Neutrophil (primary cell): ENCODE results near the gene NTRK3.

ENCODE experiments used
- H3K27ac ChIP-seq: fragments of 200-600 bp; sonication (generic); 2 replicates; pipeline ENCODE4 v1.5.1; 2016; ENCODE audit warnings: mild to moderate bottlenecking, moderate library complexity
- H3K27me3 ChIP-seq: fragments of 200-600 bp; sonication (generic); 2 replicates; pipeline ENCODE4 v1.6.0; 2016; ENCODE audit warnings: mild to moderate bottlenecking
- H3K36me3 ChIP-seq: fragments of 200-600 bp; sonication (generic); 2 replicates; pipeline ENCODE4 v1.5.1; 2017
- H3K4me1 ChIP-seq, 2 experiments: fragments of 200-600 bp in 1 of 2; sonication (generic) in 1 of 2; 1 replicate in 1 of 2; 2 replicates in 1 of 2; pipeline versions ENCODE4 v1.5.1 to v1.6.1; 2013 to 2016; ENCODE audit warnings: low read depth in 1 of 2, low read length in 1 of 2, mild to moderate bottlenecking in 1 of 2, moderate library complexity in 1 of 2; ENCODE audit not compliant: control insufficient read depth in 1 of 2, insufficient read depth in 1 of 2
- H3K4me3 ChIP-seq, 2 experiments: fragments of 200-600 bp in 1 of 2; sonication (generic) in 1 of 2; 1 replicate in 1 of 2; 2 replicates in 1 of 2; pipeline ENCODE4 v1.5.1; 2013 to 2016; ENCODE audit warnings: low read depth in 1 of 2, low read length in 1 of 2, mild to moderate bottlenecking in 1 of 2, moderate library complexity in 1 of 2
- H3K9me3 ChIP-seq: fragments of 200-600 bp; sonication (generic); 2 replicates; pipeline ENCODE4 v1.5.1; 2016
- CTCF ChIP-seq: fragments of 200-600 bp; sonication (generic); IDR thresholded peaks from 2 replicates; pipeline ENCODE4 v1.5.1; 2016; ENCODE audit warnings: antibody characterized with exemption

Gene NTRK3

GRCh38 chr15:88104357-88104756 is 152.2 kb downstream of the NTRK3 start:
- no peaks in the 10 kb centered on the region for H3K27me3 ChIP-seq
- H3K9me3 ChIP-seq, result no peaks in the 10 kb centered on the region
- H3K36me3 ChIP-seq, result no peaks in the 10 kb centered on the region
- no peak for TF ChIP-seq CTCF
- no peak overlapping the region for H3K4me3 ChIP-seq
- no peak overlapping the region for H3K27ac ChIP-seq
- H3K4me1 ChIP-seq, result no peaks in the 10 kb centered on the region

GRCh38 chr15:88100181-88100580 is 156.4 kb downstream of the NTRK3 start:
- Histone ChIP-seq H3K4me1 (no peaks in the 10 kb centered on the region), H3K4me3 (no peak overlapping the region), H3K36me3 (no peaks in the 10 kb centered on the region), H3K27me3 (no peaks in the 10 kb centered on the region), H3K9me3 (no peaks in the 10 kb centered on the region), H3K27ac (no peak overlapping the region)
- no peak for TF ChIP-seq CTCF

- TF ChIP-seq CTCF, result no peak
- Histone ChIP-seq H3K9me3 (no peaks in the 10 kb centered on the region), H3K4me1 (no peaks in the 10 kb centered on the region), H3K27me3 (no peaks in the 10 kb centered on the region), H3K27ac (no peak overlapping the region), H3K4me3 (no peak overlapping the region), H3K36me3 (no peaks in the 10 kb centered on the region)
These were observed 158.2 kb downstream of the NTRK3 start for GRCh38 chr15:88098361-88098760.

GRCh38 chr15:88091444-88092016 is 165.0 kb downstream of the NTRK3 start:
- Histone ChIP-seq H3K9me3 (no peaks in the 10 kb centered on the region), H3K4me1 (no peaks in the 10 kb centered on the region), H3K36me3 (no peaks in the 10 kb centered on the region), H3K27ac (no peak overlapping the region), H3K27me3 (peaks cover 13% of the 10 kb centered on the region), H3K4me3 (no peak overlapping the region)
- TF ChIP-seq CTCF, result no peak

GRCh38 chr15:88090481-88091011 is 166.0 kb downstream of the NTRK3 start:
- no peak for TF ChIP-seq CTCF

More at GRCh38 chr15:88090481-88091011, 166.0 kb downstream of the NTRK3 start:
- no peaks in the 10 kb centered on the region for H3K4me1 ChIP-seq
- no peak overlapping the region for H3K27ac ChIP-seq
- peaks cover 13% of the 10 kb centered on the region for H3K27me3 ChIP-seq
- no peaks in the 10 kb centered on the region for H3K36me3 ChIP-seq
- no peak overlapping the region for H3K4me3 ChIP-seq
- no peaks in the 10 kb centered on the region for H3K9me3 ChIP-seq
